Measurements from ENCODE around the gene PTPRCAP.

PTPRCAP gene

DNA sequence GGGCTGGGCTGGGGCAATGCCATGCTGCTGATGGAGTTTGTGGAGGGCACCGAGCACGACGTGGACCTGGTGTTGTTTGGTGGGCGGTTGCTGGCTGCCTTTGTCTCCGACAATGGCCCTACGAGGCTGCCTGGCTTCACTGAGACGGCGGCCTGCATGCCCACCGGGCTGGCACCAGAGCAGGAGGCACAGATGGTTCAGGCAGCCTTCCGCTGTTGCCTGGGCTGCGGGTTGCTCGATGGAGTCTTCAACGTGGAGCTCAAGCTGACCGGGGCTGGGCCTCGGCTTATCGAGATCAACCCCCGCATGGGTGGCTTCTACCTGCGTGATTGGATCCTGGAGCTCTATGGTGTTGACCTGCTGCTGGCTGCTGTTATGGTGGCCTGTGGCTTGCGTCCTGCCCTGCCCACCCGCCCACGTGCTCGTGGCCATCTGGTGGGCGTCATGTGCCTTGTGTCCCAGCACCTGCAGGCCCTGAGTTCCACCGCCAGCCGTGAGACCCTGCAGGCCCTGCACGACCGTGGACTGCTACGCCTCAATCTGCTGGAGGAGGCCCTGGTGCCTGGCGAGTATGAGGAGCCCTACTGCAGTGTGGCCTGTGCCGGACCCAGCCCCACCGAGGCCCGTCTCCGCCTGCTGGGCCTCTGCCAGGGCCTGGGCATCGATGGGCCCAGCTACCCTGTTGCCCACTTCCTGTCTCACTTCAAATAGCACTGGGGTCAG lies 13.4 kb downstream of the PTPRCAP start:
- no peak for TF ChIP-seq ZFX (IDR thresholded peaks at IDR 0.05; ENCODE audit: borderline replicate concordance)
- TF ChIP-seq, protein P1, sequence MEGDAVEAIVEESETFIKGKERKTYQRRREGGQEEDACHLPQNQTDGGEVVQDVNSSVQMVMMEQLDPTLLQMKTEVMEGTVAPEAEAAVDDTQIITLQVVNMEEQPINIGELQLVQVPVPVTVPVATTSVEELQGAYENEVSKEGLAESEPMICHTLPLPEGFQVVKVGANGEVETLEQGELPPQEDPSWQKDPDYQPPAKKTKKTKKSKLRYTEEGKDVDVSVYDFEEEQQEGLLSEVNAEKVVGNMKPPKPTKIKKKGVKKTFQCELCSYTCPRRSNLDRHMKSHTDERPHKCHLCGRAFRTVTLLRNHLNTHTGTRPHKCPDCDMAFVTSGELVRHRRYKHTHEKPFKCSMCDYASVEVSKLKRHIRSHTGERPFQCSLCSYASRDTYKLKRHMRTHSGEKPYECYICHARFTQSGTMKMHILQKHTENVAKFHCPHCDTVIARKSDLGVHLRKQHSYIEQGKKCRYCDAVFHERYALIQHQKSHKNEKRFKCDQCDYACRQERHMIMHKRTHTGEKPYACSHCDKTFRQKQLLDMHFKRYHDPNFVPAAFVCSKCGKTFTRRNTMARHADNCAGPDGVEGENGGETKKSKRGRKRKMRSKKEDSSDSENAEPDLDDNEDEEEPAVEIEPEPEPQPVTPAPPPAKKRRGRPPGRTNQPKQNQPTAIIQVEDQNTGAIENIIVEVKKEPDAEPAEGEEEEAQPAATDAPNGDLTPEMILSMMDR (IDR thresholded peaks at IDR 0.05): no peak

GRCh38 chr11:67423466-67423865 lies 14.0 kb downstream of the PTPRCAP start:
- TF ChIP-seq ZFX (IDR thresholded peaks at IDR 0.05; ENCODE audit: borderline replicate concordance): no peak
- TF ChIP-seq, protein P1 (IDR thresholded peaks at IDR 0.05): no peak
- no peak overlapping the region for H3K27ac ChIP-seq

More for the DNA sequence above, 13.4 kb downstream of the PTPRCAP start:
- no peak overlapping the region for H3K27ac ChIP-seq

DNA sequence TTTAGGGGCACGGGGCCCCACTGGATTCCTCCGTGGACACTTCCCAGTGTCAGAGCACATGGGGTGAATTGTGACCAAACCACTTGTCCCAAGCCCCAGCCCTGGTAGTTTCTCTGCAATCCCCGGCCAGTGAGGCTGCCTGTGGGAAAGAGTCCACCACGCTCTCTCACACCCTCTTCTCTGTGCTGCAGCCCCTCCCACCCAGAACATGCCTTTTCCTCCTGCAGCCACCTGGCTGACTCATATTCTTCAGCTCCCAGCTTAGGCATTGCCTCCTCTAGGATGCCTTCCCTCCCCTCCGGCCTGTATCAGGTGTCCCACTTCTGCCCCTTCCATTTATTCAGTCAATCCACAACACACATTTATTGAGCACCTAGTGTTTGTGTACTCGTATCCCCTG lies 14.6 kb downstream of the PTPRCAP start:
- H3K27ac ChIP-seq: no peak overlapping the region
- TF ChIP-seq, protein P1 (IDR thresholded peaks at IDR 0.05): no peak
- no peak for TF ChIP-seq ZFX (IDR thresholded peaks at IDR 0.05; ENCODE audit: borderline replicate concordance)

- TF ChIP-seq, protein P1 (IDR thresholded peaks at IDR 0.05): no peak
- TF ChIP-seq ZFX (IDR thresholded peaks at IDR 0.05; ENCODE audit: borderline replicate concordance): no peak
- H3K27ac ChIP-seq: peak overlapping the region; percentile 86
Observed at GRCh38 chr11:67421430-67422031, 16.0 kb downstream of the PTPRCAP start.

DNA sequence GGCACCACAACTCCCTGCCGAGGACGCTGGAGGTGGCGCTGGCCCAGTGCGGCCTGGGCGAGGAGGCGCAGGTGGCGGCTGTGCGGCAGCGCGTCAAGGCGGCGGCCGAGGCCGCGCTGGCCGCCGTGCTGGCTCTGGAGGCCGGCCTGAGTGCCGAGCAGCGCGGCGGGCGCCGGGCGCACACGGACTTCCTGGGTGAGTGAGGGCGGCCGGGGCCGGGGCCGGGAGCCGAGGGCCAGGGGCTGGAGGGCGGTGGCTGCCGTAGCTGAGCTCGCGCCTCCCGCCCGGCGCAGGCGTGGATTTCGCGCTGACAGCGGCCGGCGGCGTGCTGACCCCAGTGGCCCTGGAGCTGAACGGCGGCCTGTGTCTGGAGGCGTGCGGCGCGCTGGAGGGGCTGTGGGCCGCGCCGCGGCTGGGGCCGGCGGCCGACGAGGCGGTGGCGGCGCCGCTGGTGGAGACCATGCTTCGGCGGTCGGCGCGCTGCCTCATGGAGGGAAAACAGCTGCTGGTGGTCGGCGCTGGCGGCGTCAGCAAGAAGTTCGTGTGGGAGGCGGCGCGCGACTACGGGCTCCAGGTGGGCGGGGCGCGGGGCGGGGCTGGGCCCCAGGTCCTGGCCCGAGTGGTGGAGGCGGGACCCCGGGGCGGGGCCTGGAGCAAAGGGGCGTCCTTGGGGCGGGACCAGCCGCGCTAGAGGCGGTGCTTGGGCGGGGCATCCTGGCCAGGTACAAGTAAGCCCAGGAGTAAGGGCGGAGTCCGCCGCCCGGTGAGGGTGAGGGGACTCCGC lies 16.6 kb downstream of the PTPRCAP start:
- peak overlapping the region; percentile 86 for H3K27ac ChIP-seq
- no peak for TF ChIP-seq ZFX (IDR thresholded peaks at IDR 0.05; ENCODE audit: borderline replicate concordance)
- TF ChIP-seq, protein P1 (IDR thresholded peaks at IDR 0.05): peak; percentile 7; the same call in 1 of the 2 replicates

DNA sequence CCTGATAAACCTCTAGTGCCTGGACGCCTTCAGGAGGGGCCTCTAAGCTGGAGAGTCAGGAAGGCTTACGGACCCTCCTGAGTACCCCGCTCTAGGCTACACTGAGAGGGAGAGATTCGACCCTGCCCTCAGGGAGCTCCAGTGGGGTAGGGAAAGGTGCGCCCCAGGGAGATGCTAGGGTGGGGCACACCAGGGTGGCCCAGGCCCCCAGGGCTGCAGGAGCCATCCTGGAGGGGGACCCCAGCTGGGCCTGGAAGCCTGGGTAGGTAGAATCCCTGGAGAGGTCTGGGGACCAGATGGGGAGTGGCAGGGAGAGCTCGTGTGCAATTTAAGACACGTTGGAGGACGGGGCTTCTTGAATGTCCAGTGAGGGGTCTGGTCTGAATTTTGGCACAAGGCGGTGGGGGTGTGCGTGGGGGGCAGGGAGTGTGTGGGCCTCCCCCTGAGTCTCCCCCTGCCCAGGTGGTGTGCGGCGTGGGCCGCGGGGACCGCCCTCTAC lies 17.3 kb downstream of the PTPRCAP start:
- H3K27ac ChIP-seq: peak overlapping the region; percentile 86
- TF ChIP-seq ZFX (IDR thresholded peaks at IDR 0.05; ENCODE audit: borderline replicate concordance): no peak
- TF ChIP-seq, protein P1 (IDR thresholded peaks at IDR 0.05): no peak
